GM13977 (cell line): ENCODE data around the gene GPR132.
"Not testable (repeated sequence)": the region's sequence is repeated elsewhere in the genome, so short reads cannot be mapped to it uniquely, and the experiment has no call there.

Experiments used
- DNase-seq: peaks from one replicate; pipeline ENCODE4 v3.0.0; 2012; ENCODE audit warnings: low spot score
- CTCF ChIP-seq: IDR thresholded peaks from 2 replicates; pipeline ENCODE4 v1.5.1; 2012; ENCODE audit warnings: mild to moderate bottlenecking, control low read depth; ENCODE audit not compliant: insufficient read depth; ENCODE audit errors: extremely low read depth, missing control alignments
- in situ Hi-C: fragments of 300-500 bp; cut with MboI; formaldehyde crosslinking; loops from one replicate; pipeline ENCODE4 v1.12.0; 2022; ENCODE audit warnings: low sequenced_read_pairs, low pct_unique_long_range_greater_than_20kb, mixed read lengths, inconsistent platforms; ENCODE audit not compliant: unreplicated experiment

Gene GPR132

DNA sequence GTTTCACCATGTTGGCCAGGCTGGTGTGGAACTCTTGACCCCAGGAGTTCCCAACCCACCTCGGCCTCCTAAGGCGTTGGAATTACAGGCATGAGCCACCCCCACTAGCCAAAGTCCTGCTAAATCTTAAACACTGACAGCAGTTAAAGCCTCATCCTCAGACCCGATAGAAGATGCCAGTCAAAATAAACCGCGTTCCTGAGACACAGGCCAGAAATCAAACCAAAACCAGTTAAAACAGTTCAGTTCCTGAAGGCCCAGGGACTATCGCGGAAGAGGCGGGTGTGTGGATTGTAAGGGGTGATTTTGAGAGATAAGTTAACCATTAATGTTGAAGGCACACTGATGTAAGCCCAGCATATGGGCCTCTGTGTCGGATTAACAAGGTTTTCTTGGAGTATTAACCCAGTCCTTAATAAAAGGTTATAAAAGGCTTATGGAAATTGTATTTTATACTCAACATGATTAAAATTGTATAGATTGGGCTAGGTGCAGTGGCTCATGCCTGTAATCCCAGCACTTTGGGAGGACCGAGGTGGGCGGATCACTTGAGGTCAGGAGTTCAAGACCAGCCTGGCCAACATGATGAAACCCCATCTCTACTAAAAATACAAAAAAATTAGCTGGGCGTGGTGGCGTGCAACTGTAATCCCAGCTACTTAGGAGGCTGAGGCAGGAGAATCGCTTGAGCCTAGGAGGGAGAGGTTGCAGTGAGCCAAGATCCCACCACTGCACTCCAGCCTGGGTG, 25.6 kb downstream of the GPR132 start:
- no peak for TF ChIP-seq CTCF
- DNase-seq, result no peak
- in situ Hi-C loops, result loop anchor here (5.0 to 25.0 kb wide), 2 partner anchors 57 to 277 kb away; partner anchors contain the start of gene SIVA1

DNA sequence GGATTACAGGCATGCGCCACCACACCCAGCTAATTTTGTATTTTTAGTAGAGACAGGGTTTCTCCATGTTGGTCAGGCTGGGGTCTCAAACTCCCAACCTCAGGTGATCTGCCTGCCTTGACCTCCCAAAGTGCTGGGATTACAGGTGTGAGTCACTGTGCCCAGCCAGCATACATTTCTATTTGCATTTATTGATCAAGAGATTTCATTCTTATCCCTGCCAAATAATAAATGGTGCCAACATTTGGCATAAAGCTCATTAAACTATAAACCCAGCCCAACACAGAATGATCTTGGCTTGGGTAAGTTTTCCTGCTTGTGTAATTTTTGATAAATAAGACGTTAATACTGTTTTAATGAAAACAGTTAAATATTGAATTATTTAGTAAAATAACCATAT, 29.6 kb downstream of the GPR132 start:
- DNase-seq, result not testable (repeated sequence)
- in situ Hi-C loops, result loop anchor here (25.0 kb wide), 1 partner anchor 273 kb away; the partner anchor contains the start of gene SIVA1

DNA sequence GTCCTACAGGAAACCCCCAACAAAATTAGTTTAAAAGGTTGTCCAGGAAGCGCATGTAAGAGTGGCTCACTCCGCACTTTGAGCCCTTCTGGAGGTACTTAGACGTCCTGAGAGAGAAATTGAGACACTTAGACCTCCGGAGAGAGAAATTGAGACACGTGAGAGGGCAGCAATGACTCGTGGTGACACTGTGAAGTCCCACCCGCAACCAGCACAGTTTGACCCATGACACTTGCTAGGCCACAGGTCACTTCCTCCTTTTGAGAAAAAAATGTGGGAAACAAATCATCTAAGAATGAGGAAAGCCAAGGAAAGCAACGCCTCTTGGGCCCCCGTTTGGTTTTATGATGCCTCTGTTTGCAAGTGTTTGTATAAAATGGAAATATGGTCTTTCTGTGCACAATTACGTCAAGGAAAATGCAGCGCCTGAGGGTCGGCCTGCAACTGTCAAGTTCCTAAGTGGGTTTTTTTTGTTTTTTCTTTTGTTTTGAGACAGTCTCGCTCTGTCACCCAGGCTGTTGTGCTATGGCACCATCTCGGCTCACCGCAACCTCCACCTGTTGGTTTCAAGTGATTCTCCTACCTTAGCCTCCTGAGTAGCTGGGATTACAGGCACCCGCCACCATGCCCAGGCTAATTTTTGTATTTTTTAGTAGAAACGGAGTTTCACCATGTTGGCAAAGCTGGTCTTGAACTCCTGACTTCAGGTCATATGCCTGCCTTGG, 30.8 kb downstream of the GPR132 start:
- in situ Hi-C loops, result loop anchor here (25.0 kb wide), 1 partner anchor 272 kb away; the partner anchor contains the start of gene SIVA1
- TF ChIP-seq CTCF, result no peak
- DNase-seq, result no peak

DNA sequence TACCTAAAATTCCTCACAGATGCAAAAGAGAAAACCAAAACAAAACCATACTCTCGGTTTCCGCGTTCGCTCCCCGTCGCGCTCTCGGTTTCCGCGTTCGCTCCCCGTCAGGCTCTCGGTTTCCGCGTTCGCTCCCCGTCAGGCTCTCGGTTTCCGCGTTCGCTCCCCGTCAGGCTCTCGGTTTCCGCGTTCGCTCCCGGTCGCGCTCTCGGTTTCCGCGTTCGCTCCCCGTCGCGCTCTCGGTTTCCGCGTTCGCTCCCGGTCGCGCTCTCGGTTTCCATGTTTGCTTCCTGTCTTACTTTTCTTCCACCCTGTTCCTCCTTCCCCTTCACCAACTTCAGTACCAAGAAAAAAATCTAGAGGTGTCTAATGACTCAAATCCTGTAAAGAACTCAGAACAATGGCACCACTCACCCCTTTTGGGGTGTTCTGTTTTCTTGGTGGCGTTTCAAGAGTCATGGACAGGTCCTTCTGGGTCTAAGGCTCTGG, 31.8 kb downstream of the GPR132 start:
- in situ Hi-C loops, result loop anchor here (25.0 kb wide), 1 partner anchor 271 kb away; the partner anchor contains the start of gene SIVA1
- DNase-seq, result not testable (repeated sequence)

GRCh38 chr14:105032451-105032901, 32.8 kb downstream of the GPR132 start:
- in situ Hi-C loops, result loop anchor here (25.0 kb wide), 1 partner anchor 270 kb away; the partner anchor contains the start of gene SIVA1
- DNase-seq, result not testable (repeated sequence)

- no peak for TF ChIP-seq CTCF
- in situ Hi-C loops, result loop anchor here (25.0 kb wide), 1 partner anchor 269 kb away; the partner anchor contains the start of gene SIVA1
- no peak for DNase-seq
Measured at GRCh38 chr14:105030836-105031396, 34.3 kb downstream of the GPR132 start.

GRCh38 chr14:105030194-105030593, 35.0 kb downstream of the GPR132 start:
- TF ChIP-seq CTCF, result no peak
- in situ Hi-C loops, result loop anchor here (25.0 kb wide), 1 partner anchor 268 kb away; the partner anchor contains the start of gene SIVA1
- DNase-seq, result no peak
